OCI-LY7 (cell line): ENCODE results near the gene SLC39A8. TPM values are rescaled to one million over a fixed set of nuclear protein-coding genes. Genes with fewer than 3 reads are reported as not detected.

Experiments
- BruUV-seq: library from RNA; stranded (reverse); fragments of 400-500 nt; replicated peaks from 2 replicates; lab custom pipeline; 2021; lab: Mats Ljungman, UMichigan
- CTCF ChIA-PET: fragments of 300-600 bp; sonication (Branson Sonifier 250); formaldehyde crosslinking; loops from one replicate; lab custom pipeline; 2022; ENCODE audit warnings: antibody characterized with exemption; ENCODE audit not compliant: unreplicated experiment; lab: Charles Lee
- POLR2A ChIA-PET: fragments of 300-600 bp; sonication (Branson Sonifier 250); formaldehyde crosslinking; loops from one replicate; lab custom pipeline; 2022; ENCODE audit warnings: antibody characterized with exemption; lab: Charles Lee
- DNase-seq: peaks from one replicate; pipeline ENCODE4 v3.0.0-alpha.2; 2015; ENCODE audit warnings: low spot score
- H2AFZ ChIP-seq: fragments of 200-600 bp; sonication (generic), shearing (Covaris generic); 2 replicates; pipeline ENCODE4 v1.6.1; 2014; ENCODE audit warnings: mild to moderate bottlenecking, antibody characterized with exemption, low read length, moderate library complexity
- H3K27ac ChIP-seq: fragments of 200-600 bp; sonication (generic); 2 replicates; pipeline ENCODE4 v1.5.1; 2014; ENCODE audit warnings: mixed run types, low read depth, mild to moderate bottlenecking, moderate library complexity, low read length, inconsistent platforms; ENCODE audit not compliant: poor library complexity, severe bottlenecking
- H3K36me3 ChIP-seq: fragments of 200-600 bp; sonication (generic); 2 replicates; pipeline ENCODE4 v1.6.1; 2014; ENCODE audit warnings: mild to moderate bottlenecking, antibody characterized with exemption, low read length, moderate library complexity, mixed read lengths; ENCODE audit not compliant: insufficient read depth
- H3K4me1 ChIP-seq: fragments of 200-600 bp; sonication (generic); 2 replicates; pipeline ENCODE4 v1.5.1; 2014; ENCODE audit warnings: mild to moderate bottlenecking, low read length; ENCODE audit not compliant: insufficient read depth, poor library complexity, severe bottlenecking
- H3K4me2 ChIP-seq: fragments of 200-600 bp; sonication (generic); 2 replicates; pipeline ENCODE4 v1.6.1; 2014; ENCODE audit warnings: mild to moderate bottlenecking, low read length
- H3K4me3 ChIP-seq: fragments of 200-600 bp; sonication (generic); 2 replicates; pipeline ENCODE4 v1.5.1; 2014; ENCODE audit warnings: mild to moderate bottlenecking, low read depth, low read length; ENCODE audit not compliant: poor library complexity, severe bottlenecking
- H3K79me2 ChIP-seq: fragments of 200-600 bp; sonication (generic); 2 replicates; pipeline ENCODE4 v1.6.1; 2016; ENCODE audit warnings: low read depth, mild to moderate bottlenecking, low read length, moderate library complexity, mixed read lengths; ENCODE audit not compliant: insufficient read depth
- H3K9me2 ChIP-seq: fragments of 200-600 bp; sonication (generic); 2 replicates; pipeline ENCODE4 v1.6.1; 2016; ENCODE audit warnings: mild to moderate bottlenecking, low read length, mixed read lengths; ENCODE audit not compliant: insufficient read depth
- H3K9me3 ChIP-seq: fragments of 200-600 bp; sonication (generic); 2 replicates; pipeline ENCODE4 v1.6.1; 2014; ENCODE audit warnings: mild to moderate bottlenecking, mixed run types, low read length, mixed read lengths
- H4K20me1 ChIP-seq: fragments of 200-600 bp; sonication (generic); 2 replicates; pipeline ENCODE4 v1.6.1; 2014; ENCODE audit warnings: mild to moderate bottlenecking, antibody characterized with exemption, low read length, moderate library complexity, mixed read lengths; ENCODE audit not compliant: insufficient read depth
- CTCF ChIP-seq: fragments of 200-600 bp; sonication (generic); conservative IDR thresholded peaks from 2 replicates; pipeline ENCODE4 v1.5.1; 2014; ENCODE audit warnings: mild to moderate bottlenecking, antibody characterized with exemption, low read length, moderate library complexity, mixed read lengths
- EZH2phosphoT487 ChIP-seq: fragments of 200-600 bp; sonication (generic); IDR thresholded peaks from 2 replicates; pipeline ENCODE4 v1.6.1; 2018; ENCODE audit warnings: low read depth, borderline replicate concordance, mild to moderate bottlenecking, mixed run types, antibody characterized with exemption, low read length, moderate library complexity, mixed read lengths
- intact Hi-C: fragments of 100-400 bp; cut with micrococcal nuclease; formaldehyde crosslinking; loops from one replicate; pipeline ENCODE4 v1.10.0; 2022; ENCODE audit not compliant: unreplicated experiment
- total RNA-seq, 2 experiments: library from RNA; depleted of rRNA in 1 of 2; stranded (reverse); fragments of >200 nt in 1 of 2; shearing (Covaris generic) in 1 of 2; gene quantifications; 2 replicates each; pipeline ENCODE4 v1.2.3, GENCODE V29; 2014 to 2022

SLC39A8 gene
- total RNA-seq, 2 experiments from 2014 or later: 35.4 to 57.0 TPM

DNA sequence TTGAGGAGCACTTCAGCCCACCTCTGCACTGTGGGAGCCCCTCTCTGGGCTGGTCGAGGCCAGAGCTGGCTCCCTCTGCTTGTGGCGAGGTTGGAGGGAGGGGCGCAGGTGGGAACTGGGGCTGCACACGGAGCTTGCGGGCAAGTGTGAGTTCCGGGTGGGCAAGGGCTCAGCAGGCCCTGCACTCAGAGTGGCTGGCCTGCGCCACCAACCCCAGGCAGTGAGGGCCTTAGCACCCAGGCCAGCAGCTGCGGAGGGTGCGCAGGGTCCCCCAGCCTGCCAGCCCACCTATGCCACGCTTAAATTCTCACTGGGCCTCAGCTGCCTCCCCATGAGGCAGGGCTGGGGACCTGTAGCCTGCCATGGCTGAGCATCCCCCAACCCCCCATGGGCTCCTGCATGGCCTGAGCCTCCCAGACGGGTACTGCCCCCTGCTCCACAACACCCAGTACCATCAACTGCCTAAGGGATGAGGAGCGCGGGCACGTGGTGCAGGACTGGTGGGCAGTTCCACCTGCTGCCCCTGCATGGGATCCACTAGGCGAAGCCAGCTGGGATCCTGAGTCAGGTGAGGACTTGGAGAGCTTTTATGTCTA, 110.9 kb downstream of the SLC39A8 start:
- TF ChIP-seq EZH2phosphoT487: no peak
- no peak for TF ChIP-seq CTCF
- Histone ChIP-seq H3K4me1 (no peaks in the 10 kb centered on the region), H3K4me2 (no peak overlapping the region), H2AFZ (no peak overlapping the region), H3K79me2 (no peaks in the 10 kb centered on the region), H3K9me3 (no peaks in the 10 kb centered on the region), H3K9me2 (no peaks in the 10 kb centered on the region), H3K36me3 (no peaks in the 10 kb centered on the region), H4K20me1 (no peaks in the 10 kb centered on the region), H3K27ac (no peak overlapping the region), H3K4me3 (no peak overlapping the region)
- CTCF ChIA-PET: no interaction called here
- no TSS peak for BruUV-seq
- DNase-seq: no peak
- POLR2A ChIA-PET: no interaction called here
- intact Hi-C loops: no loop called here

GRCh38 chr4:102230194-102230593, 115.1 kb downstream of the SLC39A8 start:
- Histone ChIP-seq H3K4me3 (no peak overlapping the region), H2AFZ (no peak overlapping the region), H3K9me3 (no peaks in the 10 kb centered on the region), H4K20me1 (no peaks in the 10 kb centered on the region), H3K36me3 (no peaks in the 10 kb centered on the region), H3K4me2 (no peak overlapping the region), H3K9me2 (no peaks in the 10 kb centered on the region), H3K27ac (no peak overlapping the region), H3K4me1 (no peaks in the 10 kb centered on the region), H3K79me2 (no peaks in the 10 kb centered on the region)
- POLR2A ChIA-PET: no interaction called here
- no TSS peak for BruUV-seq
- no peak for DNase-seq
- intact Hi-C loops: no loop called here
- TF ChIP-seq EZH2phosphoT487: no peak
- CTCF ChIA-PET: no interaction called here

- Histone ChIP-seq H3K4me1 (no peaks in the 10 kb centered on the region), H3K4me3 (no peak overlapping the region), H3K9me2 (no peaks in the 10 kb centered on the region), H3K27ac (no peak overlapping the region), H3K4me2 (no peak overlapping the region), H3K79me2 (no peaks in the 10 kb centered on the region), H3K36me3 (no peaks in the 10 kb centered on the region), H2AFZ (no peak overlapping the region), H3K9me3 (no peaks in the 10 kb centered on the region), H4K20me1 (no peaks in the 10 kb centered on the region)
- ChIA-PET CTCF (no interaction called here), POLR2A (no interaction called here)
- TF ChIP-seq CTCF: no peak
- TF ChIP-seq EZH2phosphoT487: no peak
- intact Hi-C loops: no loop called here
- BruUV-seq: no TSS peak
- no peak for DNase-seq
Observed at GRCh38 chr4:102227388-102227787, 117.9 kb downstream of the SLC39A8 start.
